Retinal pigment epithelial cell (primary cell): ENCODE measurements around the gene MUC22.

Source experiments
- DNase-seq: peaks from one replicate; pipeline ENCODE4 v3.0.0-alpha.2; 2010; ENCODE audit warnings: low read depth
- H3K4me3 ChIP-seq: 2 replicates; pipeline ENCODE4 v1.5.1; 2011; ENCODE audit warnings: mild to moderate bottlenecking, low read length, control low read depth, moderate library complexity
- CTCF ChIP-seq: conservative IDR thresholded peaks from 2 replicates; pipeline ENCODE4 v1.5.1; 2011; ENCODE audit warnings: low read depth, low read length, control low read depth, inconsistent platforms

MUC22 gene

GRCh38 chr6:30970946-30971345, 39.3 kb upstream of the MUC22 start:
- DNase-seq, result no peak
- no peak overlapping the region for H3K4me3 ChIP-seq
- TF ChIP-seq CTCF, result no peak

- no peak overlapping the region for H3K4me3 ChIP-seq
- TF ChIP-seq CTCF, result no peak
- DNase-seq, result no peak
Observed at GRCh38 chr6:30972816-30973215, 37.5 kb upstream of the MUC22 start.

GRCh38 chr6:30974490-30975252, 35.6 kb upstream of the MUC22 start:
- H3K4me3 ChIP-seq, result no peak overlapping the region
- no peak for DNase-seq
- no peak for TF ChIP-seq CTCF

DNA sequence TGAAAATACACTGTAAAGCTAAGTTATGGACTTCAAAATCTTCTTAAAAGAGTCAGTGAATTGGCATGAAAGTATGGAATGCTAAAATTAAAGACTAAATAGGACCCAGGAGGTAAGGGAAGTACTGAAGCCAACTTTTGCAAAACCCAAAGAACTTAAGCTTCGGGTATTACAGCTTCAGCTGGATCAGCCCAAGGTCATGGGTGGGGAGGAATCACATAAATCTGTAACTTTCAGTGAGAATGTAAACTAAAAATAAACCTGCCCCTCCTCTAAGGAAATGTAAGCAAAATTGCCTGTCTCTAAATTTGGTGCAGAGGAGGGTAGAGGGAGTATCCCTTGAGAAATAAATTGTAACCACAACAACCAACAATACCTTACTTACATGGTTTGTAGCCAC, 31.1 kb upstream of the MUC22 start:
- no peak overlapping the region for H3K4me3 ChIP-seq
- no peak for DNase-seq
- TF ChIP-seq CTCF, result no peak

DNA sequence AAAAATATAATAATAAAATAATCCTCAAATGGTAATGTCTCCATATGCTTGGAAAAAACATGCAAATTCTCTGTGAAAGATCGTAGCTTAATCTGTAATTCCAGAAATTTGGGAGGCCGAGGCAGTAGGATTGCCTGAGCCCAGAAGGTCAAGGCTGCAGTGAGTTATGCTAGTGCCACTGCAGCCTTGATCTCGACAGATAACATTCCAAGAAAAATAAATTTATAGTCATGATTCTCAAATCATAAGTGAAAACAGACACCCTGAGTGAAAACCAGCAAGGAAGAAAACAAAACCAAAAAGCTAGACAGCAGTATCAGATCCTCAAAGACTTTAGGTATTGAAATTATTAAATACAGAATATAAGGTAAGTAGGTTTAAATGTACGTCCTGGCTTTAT, 30.6 kb upstream of the MUC22 start:
- no peak for DNase-seq
- TF ChIP-seq CTCF, result no peak
- H3K4me3 ChIP-seq, result no peak overlapping the region

- peak; percentile 29 for TF ChIP-seq CTCF
- peak overlapping the region; percentile 20 for H3K4me3 ChIP-seq
- no peak for DNase-seq
Observed at GRCh38 chr6:30981942-30982772, 28.1 kb upstream of the MUC22 start.
